Measurements from ENCODE around the gene DNAJB8. TPM values are rescaled to one million over a fixed set of nuclear protein-coding genes. Genes with fewer than 3 reads are reported as not detected.

DNAJB8 gene
- total and polyA plus RNA-seq, 2 experiments from 2014 or later, result not detected

GRCh38 chr3:128479558-128480086 is 12.9 kb upstream of the DNAJB8 start:
- WGBS (ENCODE audit: low lambda C conversion rate, missing lambda C conversion rate), result 85% methylated on average over 10 of the region's 10 CpGs
- no peak for DNase-seq (ENCODE audit: low spot score)
- no peaks in the 10 kb centered on the region for H3K9me2 ChIP-seq (replicated peaks; ENCODE audit: insufficient read depth)
- H3K79me2 ChIP-seq, result no peaks in the 10 kb centered on the region
- peaks cover 31% of the 10 kb centered on the region for H3K27me3 ChIP-seq
- H3K4me2 ChIP-seq, result no peak overlapping the region
- no peaks in the 10 kb centered on the region for H3K9me3 ChIP-seq (ENCODE audit: low read depth)
- no peaks in the 10 kb centered on the region for H3K36me3 ChIP-seq (replicated peaks; ENCODE audit: insufficient read depth, low read depth)
- H3K4me3 ChIP-seq, result no peak overlapping the region
- peaks cover 13% of the 10 kb centered on the region for H3K4me1 ChIP-seq (ENCODE audit: insufficient read depth)
- no peaks in the 10 kb centered on the region for H4K20me1 ChIP-seq (ENCODE audit: insufficient read depth, poor library complexity, severe bottlenecking)
- TF ChIP-seq CTCF (IDR thresholded peaks at IDR 0.05; ENCODE audit: poor library complexity) (no peak), EZH2phosphoT487 (IDR thresholded peaks at IDR 0.05; ENCODE audit: low read depth, severe bottlenecking, unreplicated experiment) (no peak), EZH2 (IDR thresholded peaks at IDR 0.05; ENCODE audit: borderline replicate concordance) (no peak)
- no peak overlapping the region for H3K27ac ChIP-seq
- H2AFZ ChIP-seq, result no peak overlapping the region

DNA sequence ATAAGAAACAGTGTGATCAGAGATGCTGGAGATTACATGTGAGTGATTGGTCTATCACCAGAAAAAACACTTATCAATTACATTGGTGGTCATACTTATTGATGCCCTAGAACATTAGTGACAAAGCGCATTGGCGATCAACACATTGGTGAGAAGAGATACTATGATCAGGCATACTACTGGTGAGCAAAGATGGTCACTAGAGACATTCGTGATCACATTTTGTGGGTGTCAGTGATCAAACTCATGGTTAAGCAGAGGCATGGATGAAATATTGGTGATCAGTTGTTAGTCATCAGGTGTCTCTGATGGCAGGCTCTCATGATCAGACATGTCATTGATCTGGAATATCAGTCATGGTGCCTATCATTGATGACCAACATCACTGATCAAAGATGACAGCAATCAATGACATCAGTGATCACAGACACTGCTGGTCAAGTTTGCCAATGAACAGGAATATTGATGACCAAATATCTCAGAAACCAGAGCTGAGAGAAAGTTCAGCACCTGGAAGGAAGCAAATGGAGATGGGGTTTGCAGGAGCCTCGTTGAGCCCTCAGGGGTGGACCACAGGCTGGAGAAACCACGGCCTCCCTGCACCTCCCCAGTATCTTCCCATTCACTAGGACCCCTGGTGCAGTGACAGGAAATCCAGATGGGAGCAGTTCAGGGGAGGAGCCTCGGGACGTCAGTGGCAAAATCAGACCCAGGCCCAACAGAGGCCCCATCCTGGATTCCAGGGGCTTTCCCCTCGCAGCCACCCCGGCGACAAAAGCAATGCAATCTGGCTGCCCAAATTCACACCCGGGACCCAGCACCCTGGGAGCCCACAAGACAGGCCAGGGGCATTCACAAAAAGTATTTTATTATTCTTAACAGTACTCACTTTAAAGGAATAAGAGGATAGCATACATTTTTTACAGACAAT is 12.2 kb upstream of the DNAJB8 start:
- no peaks in the 10 kb centered on the region for H3K9me3 ChIP-seq (ENCODE audit: low read depth)
- no peak overlapping the region for H3K4me3 ChIP-seq
- no peaks in the 10 kb centered on the region for H4K20me1 ChIP-seq (ENCODE audit: insufficient read depth, poor library complexity, severe bottlenecking)
- no peak for DNase-seq (ENCODE audit: low spot score)
- H2AFZ ChIP-seq, result no peak overlapping the region
- WGBS (ENCODE audit: low lambda C conversion rate, missing lambda C conversion rate), result 81% methylated on average over 11 of the region's 11 CpGs
- no peaks in the 10 kb centered on the region for H3K9me2 ChIP-seq (replicated peaks; ENCODE audit: insufficient read depth)
- peaks cover 31% of the 10 kb centered on the region for H3K27me3 ChIP-seq
- TF ChIP-seq EZH2phosphoT487 (IDR thresholded peaks at IDR 0.05; ENCODE audit: low read depth, severe bottlenecking, unreplicated experiment) (no peak), CTCF (IDR thresholded peaks at IDR 0.05; ENCODE audit: poor library complexity) (no peak), EZH2 (IDR thresholded peaks at IDR 0.05; ENCODE audit: borderline replicate concordance) (no peak)
- peaks cover 13% of the 10 kb centered on the region for H3K4me1 ChIP-seq (ENCODE audit: insufficient read depth)
- no peak overlapping the region for H3K4me2 ChIP-seq
- H3K36me3 ChIP-seq (replicated peaks; ENCODE audit: insufficient read depth, low read depth), result no peaks in the 10 kb centered on the region
- H3K79me2 ChIP-seq, result no peaks in the 10 kb centered on the region
- no peak overlapping the region for H3K27ac ChIP-seq

DNA sequence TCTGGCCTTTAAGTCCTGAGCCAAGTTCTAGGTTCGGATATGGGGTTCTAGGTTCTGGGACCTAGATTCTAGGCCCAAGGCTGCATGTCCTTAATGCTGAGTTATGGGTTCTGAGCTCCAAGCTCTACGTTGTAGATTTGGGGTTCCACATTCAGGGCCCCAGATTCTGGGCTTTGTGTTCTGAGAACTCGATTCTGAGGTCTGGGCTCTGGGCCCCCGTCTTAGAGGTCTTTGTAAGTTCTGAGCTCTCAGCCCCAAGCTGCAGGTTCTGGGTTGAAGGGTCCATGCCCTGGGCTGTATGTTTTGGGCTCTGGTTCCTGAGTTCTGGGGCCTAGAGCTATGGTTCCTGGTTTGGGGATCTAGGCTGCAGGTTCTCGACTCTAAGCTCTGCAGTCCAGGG is 10.0 kb upstream of the DNAJB8 start:
- no peak overlapping the region for H3K4me2 ChIP-seq
- no peak overlapping the region for H3K27ac ChIP-seq
- H3K4me3 ChIP-seq, result no peak overlapping the region
- 90% methylated on average over 5 of the region's 5 CpGs for WGBS (ENCODE audit: low lambda C conversion rate, missing lambda C conversion rate)
- H3K27me3 ChIP-seq, result peaks cover 33% of the 10 kb centered on the region
- no peaks in the 10 kb centered on the region for H3K36me3 ChIP-seq (replicated peaks; ENCODE audit: insufficient read depth, low read depth)
- H3K9me3 ChIP-seq (ENCODE audit: low read depth), result no peaks in the 10 kb centered on the region
- H4K20me1 ChIP-seq (ENCODE audit: insufficient read depth, poor library complexity, severe bottlenecking), result no peaks in the 10 kb centered on the region
- no peaks in the 10 kb centered on the region for H3K4me1 ChIP-seq (ENCODE audit: insufficient read depth)
- DNase-seq (ENCODE audit: low spot score), result no peak
- no peak overlapping the region for H2AFZ ChIP-seq
- H3K79me2 ChIP-seq, result no peaks in the 10 kb centered on the region
- H3K9me2 ChIP-seq (replicated peaks; ENCODE audit: insufficient read depth), result no peaks in the 10 kb centered on the region
- TF ChIP-seq EZH2 (IDR thresholded peaks at IDR 0.05; ENCODE audit: borderline replicate concordance) (no peak), EZH2phosphoT487 (IDR thresholded peaks at IDR 0.05; ENCODE audit: low read depth, severe bottlenecking, unreplicated experiment) (no peak), CTCF (IDR thresholded peaks at IDR 0.05; ENCODE audit: poor library complexity) (no peak)

All from hepatocyte (in vitro differentiated cells).